NCI-H146 treated with DMSO at 0.1 percent for 48 hours (cell line): ENCODE data around the gene NFIL3.

ENCODE experiments used
- DNase-seq: peaks from one replicate; lab custom pipeline; 2025; ENCODE audit not compliant: unreplicated experiment; lab: John Stamatoyannopoulos, UW

NFIL3 gene

DNA sequence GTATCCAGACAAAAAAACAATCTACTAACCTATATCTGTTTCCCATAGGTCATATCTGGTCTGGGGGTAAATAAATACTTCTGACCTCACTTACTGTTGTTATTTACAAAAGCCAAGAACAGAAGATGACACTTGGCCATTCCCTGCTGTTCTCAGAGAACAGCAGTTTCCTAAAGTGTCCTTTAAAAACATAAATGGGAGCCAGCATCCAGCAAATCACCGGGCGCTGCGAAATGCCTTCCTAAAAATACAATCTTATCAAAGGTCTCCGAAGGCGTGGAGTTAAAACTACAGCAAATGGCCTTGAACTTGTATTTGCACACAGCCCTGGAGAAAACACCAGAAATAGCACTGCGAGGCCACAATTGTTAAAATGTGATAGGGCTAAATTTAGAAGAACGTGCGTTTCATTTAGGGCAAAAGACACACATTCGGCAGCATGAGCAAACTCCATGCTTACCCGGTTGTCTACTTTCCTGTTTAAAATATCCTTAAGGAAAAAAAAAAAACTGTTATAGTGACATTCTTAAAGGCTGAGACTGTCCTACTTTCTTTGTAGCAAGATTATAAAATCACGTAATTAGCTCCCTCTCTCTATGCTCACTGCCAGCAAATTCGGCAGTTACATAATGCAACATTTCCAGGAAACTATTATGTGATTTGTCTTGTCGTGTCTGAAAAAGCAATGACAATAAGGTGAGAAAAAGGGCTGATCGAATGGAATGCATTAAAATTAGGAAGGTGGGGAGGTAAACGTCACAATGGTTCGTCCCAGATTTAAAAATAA is 1.5 kb downstream of the NFIL3 start:
- no peak for DNase-seq

DNA sequence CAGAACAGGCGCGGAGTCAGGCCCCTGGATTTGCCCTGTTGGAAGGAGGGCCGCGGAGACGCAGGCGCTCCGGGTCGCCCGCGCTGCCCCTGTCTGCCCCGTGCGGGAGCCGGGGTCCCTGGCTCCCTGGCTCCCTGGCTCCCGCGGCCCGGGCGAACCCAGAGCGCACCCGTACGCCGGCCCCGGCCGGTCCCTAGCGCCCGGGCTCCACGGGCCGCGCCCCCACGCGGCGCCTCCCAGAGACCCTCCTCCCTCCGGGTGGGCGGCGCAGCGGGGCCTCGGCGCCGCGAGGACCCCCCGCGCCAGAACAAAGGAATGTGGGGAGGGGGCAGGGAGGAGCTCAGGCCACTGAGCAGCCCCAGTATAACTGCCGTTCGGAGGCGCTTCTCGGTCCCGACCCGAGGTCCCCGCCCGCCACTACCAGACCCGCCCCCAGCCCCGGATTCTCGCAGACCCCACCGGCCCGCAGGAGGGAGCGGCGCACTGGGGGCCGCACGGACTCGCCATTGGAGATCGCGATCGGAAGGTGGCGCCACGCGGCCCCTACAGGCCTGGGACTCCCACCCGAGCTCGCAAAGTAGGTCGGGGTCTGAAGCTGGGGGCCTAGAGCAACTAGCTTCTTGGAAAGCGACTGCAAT is 2.4 kb downstream of the NFIL3 start:
- DNase-seq, result no peak

DNA sequence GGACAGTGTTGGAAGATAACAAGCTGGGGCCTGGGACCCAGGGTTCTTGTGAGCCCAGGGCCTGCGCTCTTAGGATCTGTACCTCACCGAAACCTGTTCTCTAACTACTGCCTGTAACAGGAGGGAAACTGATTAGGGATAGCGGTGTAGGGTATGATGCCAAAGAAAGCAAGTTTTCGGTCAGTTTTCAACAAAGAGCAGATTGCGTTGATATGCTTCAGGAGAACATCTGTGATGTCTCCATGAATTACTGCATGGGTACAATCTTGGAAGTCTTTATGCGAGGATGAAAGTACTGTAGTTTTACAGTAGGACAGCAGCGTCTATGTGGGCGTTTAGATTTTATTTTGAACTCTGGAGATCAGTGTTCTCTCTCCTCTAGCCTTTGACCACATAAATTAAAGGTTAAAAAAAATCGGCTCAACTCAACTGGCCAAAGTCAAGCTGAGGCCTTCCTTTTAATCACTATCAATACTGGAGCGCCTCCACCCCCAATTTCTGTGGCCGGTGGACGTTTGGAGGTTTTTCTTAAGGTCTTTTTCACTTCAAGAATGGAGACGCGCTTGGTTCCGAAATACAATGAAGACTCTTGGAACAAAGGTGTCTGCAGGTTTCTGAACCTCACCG is 3.0 kb downstream of the NFIL3 start:
- DNase-seq, result no peak

DNA sequence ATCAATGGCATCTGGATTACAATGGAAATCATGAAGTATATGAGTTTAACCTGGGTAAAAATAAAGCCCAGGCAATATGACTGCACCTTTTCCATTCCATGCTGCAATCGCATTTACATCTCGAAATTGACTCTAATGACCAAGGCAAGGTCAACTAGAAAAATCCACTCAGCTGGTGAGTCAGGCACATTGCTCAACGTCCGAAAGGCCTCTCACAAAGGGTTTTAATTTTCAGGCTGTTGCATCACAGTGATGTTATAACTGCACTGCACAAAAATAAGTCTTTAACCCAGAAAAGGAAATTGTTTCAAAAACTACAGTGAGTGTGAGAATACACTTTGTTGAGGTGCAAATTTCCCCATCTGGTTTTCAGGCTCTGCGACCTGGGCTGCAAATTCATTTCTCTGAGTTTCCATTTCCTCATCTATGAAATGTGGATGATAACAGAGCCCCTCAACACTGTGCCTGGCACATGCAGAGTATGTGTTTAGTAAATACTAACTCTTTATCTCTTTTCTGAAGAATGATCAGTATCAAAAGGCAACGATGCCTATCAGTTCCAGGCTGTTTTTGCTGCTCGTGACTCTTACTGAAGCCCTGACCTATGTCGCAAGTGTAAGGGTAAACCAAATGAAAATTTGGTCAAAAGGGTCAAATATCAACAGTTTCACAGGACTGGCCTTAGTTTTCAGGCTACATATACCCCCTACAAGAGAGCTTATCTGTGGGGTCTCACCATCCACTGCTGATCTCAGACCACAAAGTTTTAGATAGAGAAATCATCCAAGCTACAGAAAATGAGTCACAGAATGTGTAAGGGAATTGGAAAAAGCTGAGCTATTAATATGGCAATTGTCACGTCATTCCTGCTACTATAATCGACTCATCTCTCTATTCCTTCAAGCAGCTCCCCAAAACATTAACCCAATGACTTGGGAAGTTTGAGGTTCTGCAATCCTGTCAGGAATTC is 4.1 kb downstream of the NFIL3 start:
- no peak for DNase-seq

DNA sequence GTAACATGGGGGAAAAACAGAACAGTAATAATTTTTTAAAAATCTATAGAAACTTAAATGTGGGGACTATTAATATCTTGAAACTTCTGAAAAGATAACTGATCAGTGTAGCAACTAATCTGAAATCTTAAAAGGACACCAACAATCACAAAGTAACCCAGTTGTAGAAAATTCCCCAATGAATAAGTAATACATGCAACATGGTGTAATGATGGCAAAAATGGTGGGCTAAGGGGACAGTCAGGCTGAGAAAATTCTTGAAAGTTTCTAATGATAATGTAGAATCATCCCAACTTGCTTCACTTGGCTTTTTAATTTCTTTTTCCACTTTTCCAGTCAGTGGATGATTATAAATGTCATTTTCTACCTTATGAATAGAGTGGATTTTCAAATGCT is 5.4 kb downstream of the NFIL3 start:
- no peak for DNase-seq

DNA sequence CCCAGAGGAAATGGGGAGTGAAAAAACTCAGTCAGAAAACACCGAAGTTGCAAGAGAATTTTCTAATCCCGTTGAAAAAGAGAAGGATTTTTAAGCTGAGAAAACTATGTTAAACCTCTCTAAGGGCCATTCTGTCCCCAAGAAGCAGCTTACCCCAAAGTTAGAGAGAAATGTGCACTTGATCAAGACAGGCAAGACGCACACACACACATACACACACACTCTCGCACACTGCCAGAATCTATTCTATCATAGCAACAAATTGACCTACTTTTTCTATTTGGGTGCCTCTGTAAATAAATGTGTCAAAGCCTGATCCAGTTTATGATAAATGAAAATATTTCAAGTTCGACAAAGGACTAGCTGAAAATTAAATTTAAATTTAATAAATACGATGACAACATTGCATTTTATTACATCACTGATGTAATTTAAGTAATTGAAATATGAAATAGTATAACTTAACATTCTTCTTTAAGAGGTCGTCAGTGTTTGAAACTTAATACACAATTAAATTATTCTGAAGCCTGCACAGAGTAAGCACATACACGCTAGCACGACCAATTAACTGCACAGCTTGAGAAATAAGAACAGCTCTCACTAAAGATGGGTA is 5.9 kb downstream of the NFIL3 start:
- no peak for DNase-seq

DNA sequence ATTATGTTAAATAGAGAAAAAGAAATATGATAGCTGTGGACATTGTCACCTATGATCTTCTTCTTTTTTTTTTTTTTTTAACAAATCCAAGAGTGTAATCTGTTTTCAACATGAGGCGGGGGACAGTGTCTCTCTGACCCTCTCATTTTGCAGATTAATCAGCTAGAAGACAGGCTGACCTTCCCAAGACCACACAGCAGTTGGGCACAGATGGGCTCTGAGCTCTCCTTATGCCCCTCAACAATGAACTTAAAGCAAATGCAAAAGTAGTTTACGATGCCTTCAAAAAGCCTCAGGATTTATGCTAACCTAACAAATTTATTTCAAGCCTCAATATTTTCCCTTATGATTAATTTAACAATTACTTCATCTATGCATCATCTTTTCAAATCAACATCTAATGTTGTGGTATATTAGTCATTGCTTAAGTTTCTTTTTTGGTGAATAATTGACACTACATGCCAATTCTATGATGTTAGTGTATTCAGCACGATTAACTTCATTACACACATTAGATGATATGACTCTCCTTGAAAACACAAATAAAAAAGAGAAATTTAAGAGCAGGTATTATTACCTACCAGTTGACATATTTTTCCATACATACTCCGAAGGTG is 7.4 kb downstream of the NFIL3 start:
- no peak for DNase-seq

DNA sequence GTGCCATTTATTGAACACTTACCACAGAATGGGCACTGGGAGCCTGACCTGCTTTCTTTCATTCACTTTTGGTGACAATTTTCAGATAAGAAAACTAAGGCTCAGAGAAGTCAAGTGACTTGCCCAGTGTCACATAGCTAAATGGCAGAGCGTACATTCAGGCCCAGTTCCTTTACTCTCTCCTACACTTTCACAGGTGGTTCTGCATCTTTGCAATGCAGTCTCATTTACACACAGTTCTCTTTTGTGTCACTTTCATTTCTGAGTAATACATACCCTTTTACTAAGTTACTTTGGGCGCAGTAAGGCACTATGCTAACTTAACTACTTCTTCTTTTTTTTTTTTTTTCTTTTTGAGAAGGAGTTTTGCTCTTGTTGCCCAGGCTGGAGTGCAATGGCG is 8.3 kb downstream of the NFIL3 start:
- no peak for DNase-seq

DNA sequence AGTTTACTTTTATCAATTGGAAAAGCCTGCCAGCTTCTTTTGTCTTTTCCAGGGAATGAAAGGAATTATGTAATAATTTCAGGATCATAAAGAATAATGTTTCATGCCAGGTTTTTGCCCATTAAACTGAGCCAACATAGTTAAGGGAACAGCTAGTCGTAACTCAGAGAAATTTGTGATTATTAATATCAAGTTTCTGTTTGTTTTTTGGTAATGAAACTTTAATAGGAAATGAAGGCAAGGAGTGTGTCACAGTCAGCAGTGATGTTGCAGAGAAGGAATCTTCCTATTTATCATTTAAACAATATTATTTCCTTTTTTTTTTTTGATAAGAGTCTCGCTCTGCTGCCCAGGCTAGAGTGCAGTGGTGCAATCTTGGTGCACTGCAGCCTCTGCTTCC is 10.7 kb downstream of the NFIL3 start:
- no peak for DNase-seq

DNA sequence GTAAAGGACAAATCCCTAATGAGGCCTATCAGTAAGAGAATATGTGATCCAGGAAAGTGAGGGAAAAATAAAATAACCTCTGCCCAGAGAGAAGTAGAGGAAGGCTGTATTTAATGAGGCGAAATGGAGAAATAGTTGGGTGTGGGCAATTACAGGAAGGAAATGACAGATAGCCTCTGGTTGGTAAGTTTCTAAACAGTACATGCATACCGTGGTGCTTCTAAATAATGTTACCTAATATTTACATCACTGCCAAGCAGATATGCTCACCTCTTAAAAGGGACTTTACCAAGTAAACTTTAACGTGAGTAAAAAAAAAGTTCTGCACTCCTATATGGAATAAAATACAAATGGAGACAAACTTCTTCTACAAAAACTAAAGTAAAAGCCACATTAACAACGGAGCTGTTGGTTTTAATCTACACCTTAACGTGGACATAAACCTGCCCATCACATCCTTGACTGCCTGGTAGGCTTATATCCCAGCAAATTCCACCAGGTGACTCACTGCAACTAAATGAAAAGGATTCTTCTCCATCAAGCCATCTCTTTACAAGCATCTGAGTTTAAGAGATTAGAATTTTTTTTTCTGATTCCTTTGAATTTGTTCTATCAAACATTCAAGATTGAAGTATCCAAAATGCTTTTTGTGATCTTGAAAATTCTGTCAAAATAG is 12.4 kb downstream of the NFIL3 start:
- DNase-seq, result no peak

DNA sequence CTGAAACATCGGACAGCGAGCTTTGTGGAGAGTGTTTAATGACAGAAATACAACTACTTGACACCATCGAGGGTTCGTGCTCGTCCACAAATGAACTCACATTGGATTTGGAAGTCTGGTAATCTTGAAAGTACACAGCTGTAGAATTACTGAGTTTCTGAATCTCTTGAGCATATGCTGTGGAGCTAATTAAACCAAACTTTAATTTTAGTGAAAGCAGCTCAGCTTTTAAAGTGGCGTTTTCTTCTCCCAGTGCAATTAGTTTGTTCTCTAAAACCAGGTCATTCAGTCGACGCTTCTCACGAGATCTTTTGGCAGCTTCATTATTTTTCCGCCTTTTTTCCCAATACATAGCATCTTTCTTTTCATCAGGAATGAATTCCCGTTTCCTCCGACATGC is 13.5 kb downstream of the NFIL3 start:
- DNase-seq, result no peak

DNA sequence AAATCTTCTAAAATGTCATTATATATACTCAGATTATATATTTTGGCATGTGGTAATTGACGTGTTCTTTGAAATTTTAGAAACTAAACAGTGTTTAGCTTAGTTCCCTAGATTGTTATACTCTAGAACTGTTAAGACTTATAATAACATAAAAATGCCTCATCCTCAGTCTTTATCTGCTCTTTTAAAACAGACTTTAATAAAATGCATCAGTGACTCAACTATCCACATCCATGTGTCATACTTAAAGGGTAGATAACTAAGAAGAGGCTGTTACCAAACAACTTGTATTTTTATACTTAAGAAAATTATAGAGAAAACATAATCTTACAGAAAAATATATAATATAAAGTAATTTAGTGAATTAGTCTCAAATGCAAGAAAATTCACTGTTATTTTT is 15.2 kb downstream of the NFIL3 start:
- DNase-seq, result no peak

DNA sequence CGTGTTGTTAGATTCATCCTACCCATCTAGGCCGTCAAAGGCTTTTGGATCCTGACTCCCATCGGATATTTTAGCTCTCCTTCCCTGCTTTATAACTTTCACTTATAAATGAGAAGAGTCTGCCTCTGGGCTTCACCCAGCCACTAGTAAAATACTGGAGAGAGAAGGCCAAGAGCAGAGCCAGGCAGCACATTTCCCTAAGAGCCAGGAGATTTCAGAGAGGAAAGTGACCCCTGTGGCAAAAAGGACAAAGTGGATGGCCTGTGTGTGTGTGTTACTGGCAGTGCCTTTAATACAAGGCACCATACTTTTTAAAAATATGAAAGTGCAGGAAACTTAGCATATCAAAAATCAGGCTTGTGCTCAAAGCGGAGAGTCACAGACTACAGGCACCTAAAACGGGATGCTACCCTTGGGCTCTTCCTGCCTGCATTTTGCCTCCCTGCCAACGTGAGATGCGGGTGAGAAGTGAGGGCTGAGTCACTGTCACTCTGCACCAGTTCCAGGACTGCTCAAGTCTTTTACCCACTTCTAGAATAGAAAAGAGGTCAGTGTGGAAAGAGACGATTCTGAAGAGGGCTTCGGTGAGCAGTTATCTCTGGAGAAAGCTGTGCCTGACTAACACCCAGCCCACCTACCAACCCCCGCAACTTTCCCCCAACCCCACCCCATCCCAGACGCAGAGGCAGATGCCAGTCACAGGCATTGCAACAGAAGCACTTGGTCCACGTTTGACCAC is 15.9 kb downstream of the NFIL3 start:
- DNase-seq, result no peak

DNA sequence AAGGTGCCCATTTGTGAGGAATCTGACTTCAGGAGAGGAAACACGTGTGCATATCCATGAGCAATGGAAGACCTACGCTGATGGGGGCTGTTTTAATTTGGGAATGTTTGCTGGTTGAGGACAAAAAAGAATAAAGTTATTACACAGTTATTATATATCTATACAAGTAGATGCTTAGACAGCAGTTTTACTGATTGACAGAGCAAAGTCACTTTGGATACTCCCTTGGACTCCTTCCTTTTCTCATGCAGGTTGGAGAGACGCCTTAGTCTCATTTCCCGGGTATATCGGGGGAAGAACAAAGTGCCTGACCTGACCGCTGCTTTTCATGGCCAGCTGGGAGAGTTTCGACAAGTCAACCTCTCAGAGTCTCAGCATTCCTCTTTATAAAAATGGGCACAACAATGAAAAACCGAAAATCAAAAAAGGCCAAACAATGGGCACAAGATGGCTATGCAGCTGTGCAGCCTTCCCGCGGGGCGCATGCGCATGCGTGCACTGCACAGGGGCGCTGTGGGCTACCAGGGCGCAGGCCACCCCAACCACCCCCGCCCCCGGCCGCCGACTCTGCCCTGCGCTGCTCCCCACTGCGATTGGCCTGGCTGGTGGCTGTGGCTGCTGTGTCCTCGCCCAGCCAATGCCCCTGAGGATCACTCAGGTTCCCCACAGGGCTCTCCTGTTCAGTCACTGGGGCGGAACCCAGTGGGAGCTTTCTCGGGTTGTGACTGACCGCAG is 18.1 kb downstream of the NFIL3 start:
- DNase-seq, result no peak

DNA sequence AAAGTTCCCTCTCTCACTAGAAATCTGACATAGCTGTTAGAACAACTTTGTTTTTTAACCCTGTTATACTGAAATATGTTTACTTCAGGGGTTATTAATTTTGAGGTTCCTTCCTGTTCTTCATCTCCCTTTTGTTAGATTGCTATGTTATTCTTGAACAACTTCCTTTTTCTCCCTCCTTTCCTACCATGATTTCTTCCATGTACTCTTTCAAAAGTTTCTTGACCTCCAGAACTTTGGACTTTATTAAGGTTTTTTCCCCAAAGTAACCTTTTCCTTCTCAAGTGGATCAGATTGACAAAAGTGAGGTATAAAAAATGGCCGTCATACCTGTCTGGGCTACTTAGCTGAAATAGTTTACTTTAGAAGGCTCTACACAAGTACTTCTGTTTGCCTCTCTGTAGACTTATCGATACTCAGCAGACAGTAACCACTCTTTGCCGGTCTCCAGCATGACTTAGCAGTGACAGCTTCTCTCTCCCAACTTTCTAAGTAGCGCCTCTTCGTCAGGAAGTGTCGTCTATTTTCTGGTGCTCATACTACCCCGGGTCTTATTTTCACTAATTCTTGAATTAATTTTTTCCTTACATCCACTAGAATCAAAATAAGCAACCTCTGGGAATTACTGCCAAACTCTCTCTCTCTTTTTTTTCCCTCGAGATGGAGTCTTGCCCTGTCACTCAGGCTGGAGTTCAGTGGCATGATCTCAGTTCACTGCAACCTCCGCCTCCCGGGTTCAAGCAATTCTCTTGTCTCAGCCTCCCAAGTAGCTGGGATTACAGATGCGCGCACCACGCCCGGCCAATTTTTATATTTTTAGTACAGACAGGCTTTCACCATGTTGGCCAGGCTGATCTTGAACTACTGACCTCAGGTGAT is 19.7 kb downstream of the NFIL3 start:
- DNase-seq, result no peak

DNA sequence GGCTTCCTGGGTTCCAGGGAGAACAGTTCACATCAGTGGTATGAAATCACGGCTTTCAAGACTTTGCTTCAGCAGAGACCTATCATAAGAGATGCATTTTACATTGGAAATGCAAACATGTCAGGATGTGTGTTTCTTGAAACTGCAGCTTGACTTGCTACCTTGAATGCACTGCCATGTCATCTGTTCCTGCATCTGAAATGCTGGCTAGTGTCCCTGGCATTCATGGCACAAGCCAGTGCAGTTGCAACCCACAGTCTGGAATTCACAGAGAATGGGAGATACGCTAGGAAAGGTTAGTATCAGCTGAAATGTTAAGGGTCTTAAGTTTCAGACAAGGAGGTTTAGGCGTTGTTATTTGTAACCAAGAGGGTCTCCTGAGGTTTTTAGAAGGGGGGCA is 24.7 kb downstream of the NFIL3 start:
- DNase-seq, result no peak
